HG03103 (cell line): ENCODE data around the gene SPOCK1.

Experiments
- ATAC-seq: cut with Tn5 transposase; IDR thresholded peaks from one replicate; pipeline ENCODE4 v1.9.1; 2021; ENCODE audit warnings: low read depth; ENCODE audit not compliant: unreplicated experiment

SPOCK1 gene

GRCh38 chr5:137446615-137447014 lies 52.5 kb downstream of the SPOCK1 start:
- ATAC-seq: no peak

GRCh38 chr5:137446151-137446550 lies 53.0 kb downstream of the SPOCK1 start:
- no peak for ATAC-seq

DNA sequence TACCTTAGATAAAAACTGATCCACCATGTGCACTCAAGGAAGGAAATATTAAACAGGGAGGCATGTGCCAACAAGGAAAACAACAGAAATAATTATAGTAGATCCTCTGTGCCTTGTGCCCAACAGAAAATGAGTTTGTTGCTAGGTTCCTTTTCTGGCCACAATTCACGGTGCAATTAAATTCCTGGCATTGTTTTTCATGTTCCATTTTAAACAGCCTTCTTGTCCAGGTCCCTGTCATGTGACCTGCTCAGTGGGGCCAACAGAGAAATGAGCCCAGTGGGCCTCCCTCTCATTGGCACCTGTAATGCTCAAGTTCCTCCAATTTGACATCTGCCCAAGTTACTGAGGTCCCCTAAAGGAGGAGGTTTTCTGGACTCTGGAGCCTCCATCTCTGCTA lies 56.5 kb downstream of the SPOCK1 start:
- ATAC-seq: no peak

GRCh38 chr5:137441476-137441875 lies 57.6 kb downstream of the SPOCK1 start:
- no peak for ATAC-seq

- ATAC-seq: no peak
Observed at GRCh38 chr5:137440795-137441194, 58.3 kb downstream of the SPOCK1 start.

GRCh38 chr5:137439645-137440044 lies 59.5 kb downstream of the SPOCK1 start:
- no peak for ATAC-seq

GRCh38 chr5:137438932-137439331 lies 60.2 kb downstream of the SPOCK1 start:
- no peak for ATAC-seq

GRCh38 chr5:137437774-137438173 lies 61.4 kb downstream of the SPOCK1 start:
- no peak for ATAC-seq

DNA sequence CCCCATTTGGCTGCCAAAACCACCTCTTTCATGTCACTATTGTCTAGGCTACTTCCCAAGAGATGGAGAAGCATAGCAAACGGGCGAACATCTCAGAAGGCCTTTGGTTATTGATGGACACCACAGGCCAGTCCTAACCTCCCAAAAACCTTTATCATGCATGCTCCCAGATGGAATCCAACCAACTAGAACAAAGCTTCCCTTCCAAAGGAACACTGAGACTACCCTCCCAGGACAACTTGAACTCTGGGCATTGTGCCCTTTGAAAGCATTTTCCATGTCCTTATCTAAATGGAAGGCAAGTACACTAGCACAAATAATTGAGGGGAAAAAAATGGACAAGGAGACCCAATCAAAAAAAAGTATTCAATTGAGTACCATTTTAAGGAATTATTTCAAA lies 65.6 kb downstream of the SPOCK1 start:
- ATAC-seq: no peak

DNA sequence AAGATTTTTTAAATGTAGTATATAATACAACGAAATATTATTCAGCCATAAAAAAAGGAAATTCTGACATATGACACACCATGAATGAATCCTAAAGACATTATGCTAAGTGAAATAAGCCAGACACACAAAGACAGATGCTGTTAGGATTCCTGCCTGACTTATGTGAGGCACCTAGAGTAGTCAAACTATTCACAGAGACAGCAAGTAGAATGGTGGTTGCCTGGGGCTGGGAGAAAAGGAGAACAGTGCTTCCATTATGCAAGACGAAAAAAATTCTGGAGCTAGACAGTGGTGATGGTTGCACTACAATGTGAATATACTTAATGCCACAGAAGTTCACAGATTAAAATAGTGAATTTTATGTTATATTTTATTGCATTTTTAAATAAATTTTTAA lies 66.8 kb downstream of the SPOCK1 start:
- ATAC-seq: no peak

- no peak for ATAC-seq
Observed at GRCh38 chr5:137431051-137431450, 68.1 kb downstream of the SPOCK1 start.

- no peak for ATAC-seq
Observed at GRCh38 chr5:137415231-137415681, 83.9 kb downstream of the SPOCK1 start.

DNA sequence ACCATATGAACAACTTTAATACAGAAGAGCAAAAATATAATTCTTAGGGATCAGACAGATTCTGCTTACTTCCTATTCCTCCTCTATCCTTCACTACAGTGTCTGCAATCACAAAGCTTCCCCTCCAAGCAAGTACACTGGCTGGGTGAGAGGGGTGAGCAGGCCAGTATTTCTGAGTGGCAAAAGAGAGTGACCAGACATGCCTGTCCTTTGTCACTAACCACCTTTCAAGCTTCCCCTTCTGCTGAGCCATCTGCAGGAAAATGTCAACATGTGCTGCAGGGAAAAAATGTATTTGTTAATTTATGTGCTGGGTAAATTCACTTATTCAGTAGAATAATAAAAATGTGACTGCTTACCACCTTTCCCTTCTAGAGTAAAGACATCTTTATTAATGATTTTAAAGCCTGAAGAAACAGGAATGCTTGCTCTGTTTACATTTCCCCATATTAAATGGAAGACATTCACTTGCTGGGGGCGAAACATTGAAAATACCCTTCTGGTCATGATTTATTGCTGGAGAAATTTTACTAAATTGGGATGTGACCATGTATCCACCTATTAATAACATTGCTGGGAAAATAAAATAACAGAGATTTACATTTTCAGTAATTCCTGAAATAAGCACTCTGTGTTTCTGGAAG lies 84.9 kb downstream of the SPOCK1 start:
- ATAC-seq: no peak

DNA sequence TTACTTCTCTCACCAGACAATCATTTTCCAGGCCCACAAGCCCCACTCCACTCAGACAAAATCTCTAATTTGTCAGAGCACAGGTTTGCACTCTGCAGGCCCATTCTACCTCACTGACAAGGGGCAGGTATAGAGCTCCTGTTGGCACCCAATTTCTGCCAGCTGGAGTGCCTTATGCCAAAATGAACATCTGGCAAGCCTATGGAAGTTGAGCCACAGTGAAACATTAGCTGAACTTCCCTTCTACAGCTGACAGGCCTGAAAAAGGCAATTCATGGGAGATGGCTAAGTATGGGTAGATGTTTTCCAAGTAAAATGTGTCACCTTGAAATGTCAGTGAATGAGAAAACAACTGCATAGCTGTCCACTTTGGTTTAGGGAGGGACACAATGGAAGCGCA lies 87.0 kb downstream of the SPOCK1 start:
- no peak for ATAC-seq

DNA sequence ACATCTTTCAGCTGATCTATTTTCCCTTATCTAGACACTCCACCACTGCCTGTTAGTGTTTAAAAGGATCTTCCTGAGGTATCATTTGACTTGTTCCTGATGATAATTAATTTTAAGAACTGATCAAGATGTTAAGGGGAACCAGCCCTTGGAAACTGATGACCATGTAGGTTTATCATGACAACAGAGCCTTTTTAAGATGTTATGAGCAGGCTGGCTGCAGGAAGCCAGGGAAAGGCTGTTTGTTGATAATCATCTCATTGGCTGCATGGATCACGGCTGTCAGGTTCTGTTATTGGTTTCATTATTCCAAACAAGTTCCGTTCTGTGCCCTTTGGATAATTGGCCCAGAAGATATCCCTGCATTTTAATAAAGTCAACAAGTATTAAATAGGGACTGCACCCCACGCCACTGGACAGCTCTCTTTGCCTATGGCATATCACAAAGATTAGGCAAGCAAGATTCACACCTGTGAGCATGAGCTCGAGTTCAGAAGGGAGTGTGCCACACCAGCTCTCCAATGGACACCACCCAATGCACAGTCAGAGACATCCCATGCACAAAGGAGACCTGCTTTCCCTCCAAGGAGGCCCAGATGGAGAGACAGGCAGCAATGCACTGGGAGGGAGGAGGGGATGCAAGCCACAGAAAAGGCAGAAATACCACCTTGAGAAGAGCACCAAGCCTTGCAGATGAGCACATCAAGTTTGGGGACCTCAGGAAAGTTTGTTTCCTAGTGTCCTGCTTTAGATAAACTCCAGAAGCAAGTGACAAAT lies 88.7 kb downstream of the SPOCK1 start:
- no peak for ATAC-seq

GRCh38 chr5:137409736-137410135 lies 89.4 kb downstream of the SPOCK1 start:
- ATAC-seq: no peak

DNA sequence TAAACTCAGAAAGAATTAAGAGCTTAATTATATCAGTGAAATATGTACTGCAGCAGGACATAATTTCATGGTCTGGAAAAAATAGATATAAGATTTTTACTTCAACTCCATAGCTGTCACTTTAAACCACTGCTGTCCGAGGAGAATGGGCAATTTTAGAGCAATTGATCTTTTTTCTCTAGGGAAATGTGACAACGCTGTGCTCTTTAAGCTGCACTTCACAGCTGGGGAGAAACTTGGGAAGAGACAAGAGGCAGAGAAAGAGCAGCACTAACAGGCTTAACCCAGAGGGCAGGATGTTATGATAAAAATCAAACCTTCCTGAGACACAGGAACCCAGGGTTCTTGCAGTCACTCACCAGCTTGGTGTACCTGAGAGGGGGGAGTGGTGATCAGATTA lies 92.0 kb downstream of the SPOCK1 start:
- ATAC-seq: no peak

DNA sequence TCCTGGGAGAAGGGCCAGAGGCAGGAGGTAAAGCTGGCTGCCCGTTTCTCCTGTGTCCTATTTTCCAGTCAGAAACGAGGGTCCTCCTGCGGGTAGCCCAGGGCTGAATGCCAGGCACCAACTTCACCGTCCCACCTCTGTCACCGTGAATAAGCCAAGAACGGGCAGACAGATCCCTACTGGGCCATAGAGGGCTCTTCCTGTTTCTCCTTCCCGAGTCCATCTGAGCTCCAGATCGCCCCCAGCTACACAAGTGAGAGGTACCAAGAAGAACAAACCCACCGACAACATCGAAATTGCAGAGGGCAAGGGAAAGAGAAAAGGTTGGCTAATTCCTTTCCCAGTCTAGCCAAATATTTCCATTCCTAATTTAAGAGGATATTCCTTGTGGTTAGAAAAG lies 93.7 kb downstream of the SPOCK1 start:
- no peak for ATAC-seq

- ATAC-seq: no peak
Observed at GRCh38 chr5:137403869-137404268, 95.3 kb downstream of the SPOCK1 start.

- ATAC-seq: no peak
Observed at GRCh38 chr5:137402436-137403187, 96.5 kb downstream of the SPOCK1 start.

DNA sequence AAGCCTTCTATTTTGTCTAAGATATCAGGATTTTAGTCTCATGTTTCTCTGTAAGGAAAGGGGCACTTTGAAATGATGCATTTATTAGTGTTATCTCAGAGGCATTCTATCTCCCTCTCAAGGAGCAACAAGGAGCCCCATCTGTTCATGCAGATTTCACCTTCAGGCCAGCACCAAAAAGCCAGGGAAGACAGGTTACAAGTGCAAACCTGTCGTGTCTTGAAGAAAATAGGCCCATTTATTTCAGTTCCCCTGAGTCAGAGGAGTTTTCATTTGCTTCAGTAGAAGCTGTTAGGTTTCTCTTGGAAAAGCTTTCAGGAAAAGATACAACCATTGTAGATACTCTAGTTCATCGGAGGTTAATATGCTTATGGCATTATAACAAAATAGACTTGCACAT lies 97.2 kb downstream of the SPOCK1 start:
- ATAC-seq: no peak

DNA sequence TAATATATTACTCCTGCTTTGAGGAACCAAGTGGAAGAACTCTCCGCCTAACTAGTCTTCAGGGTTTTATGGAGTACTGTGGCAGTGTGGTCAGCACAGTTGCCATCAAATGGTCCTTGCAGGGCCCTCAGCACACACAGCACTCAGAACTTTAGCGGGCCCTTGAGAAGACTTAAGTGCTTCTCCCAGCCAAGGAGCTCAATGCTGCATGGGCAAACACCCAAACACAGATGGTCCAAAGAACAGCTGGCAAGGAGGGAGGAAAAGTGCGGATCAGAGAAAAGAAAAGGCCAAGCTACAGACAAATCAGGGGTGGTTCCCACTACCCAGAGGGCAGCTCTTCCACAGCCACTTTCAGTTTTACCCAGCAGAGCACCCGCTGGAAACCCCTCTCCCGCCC lies 98.6 kb downstream of the SPOCK1 start:
- no peak for ATAC-seq
